K562 (cell line): Measurements from ENCODE around the gene PRKAG2. TPM values are rescaled to one million over a fixed set of nuclear protein-coding genes. Genes with fewer than 3 reads are reported as not detected.

ENCODE experiments used
- ETV1 ChIP-seq: fragments of 450-650 bp; conservative IDR thresholded peaks from 2 replicates; pipeline ENCODE4 v1.6.1; 2016; ENCODE audit warnings: missing genetic modification characterization, control low read depth, low read depth, missing compliant biosample characterization
- polyA plus RNA-seq, 8 experiments: library from polyadenylated mRNA; depleted of rRNA in 4 of 8; stranded (reverse) in 5 of 8; unstranded in 3 of 8; fragments of >200 nt; fragmentation: Nextera tagmentation in 2 of 8; fragmentation: Illumina TruSeq in 1 of 8; extraction: Ambion mirVana in 2 of 8; extraction: Trizol in 1 of 8; gene quantifications; 2 replicates each; pipeline versions ENCODE4 v1.2.1 to v1.2.3, GENCODE V29; 2011 to 2014; ENCODE audit warnings: inconsistent platforms in 1 of 8, missing spikeins in 1 of 8
- total RNA-seq, 7 experiments: library from RNA; depleted of rRNA in 6 of 7; stranded (reverse); fragments of >200 nt in 6 of 7; fragmentation: Illumina TruSeq in 2 of 7; extraction: Trizol in 2 of 7; gene quantifications; 2 replicates each; pipeline versions ENCODE4 v1.2.1 to v1.2.3, GENCODE V29; 2011 to 2021; ENCODE audit warnings: low replicate concordance in 1 of 7
- TF ChIP-seq, protein P1 (sequence below), 2 experiments: fragments of 450-650 bp; formaldehyde crosslinking in 1 of 2; IDR thresholded peaks; 2 replicates each; pipeline versions ENCODE4 v1.4.0 to v1.6.1; 2014 to 2020; ENCODE audit warnings: mild to moderate bottlenecking in 2 of 2, borderline replicate concordance in 1 of 2, low read depth in 1 of 2

PRKAG2 gene
- total and polyA plus RNA-seq, 9 of the 15 experiments (the other 6 are each of a cell fraction or from before 2014, with no cell fraction given) = 0.99 to 5.6 (median 3.3) TPM

DNA sequence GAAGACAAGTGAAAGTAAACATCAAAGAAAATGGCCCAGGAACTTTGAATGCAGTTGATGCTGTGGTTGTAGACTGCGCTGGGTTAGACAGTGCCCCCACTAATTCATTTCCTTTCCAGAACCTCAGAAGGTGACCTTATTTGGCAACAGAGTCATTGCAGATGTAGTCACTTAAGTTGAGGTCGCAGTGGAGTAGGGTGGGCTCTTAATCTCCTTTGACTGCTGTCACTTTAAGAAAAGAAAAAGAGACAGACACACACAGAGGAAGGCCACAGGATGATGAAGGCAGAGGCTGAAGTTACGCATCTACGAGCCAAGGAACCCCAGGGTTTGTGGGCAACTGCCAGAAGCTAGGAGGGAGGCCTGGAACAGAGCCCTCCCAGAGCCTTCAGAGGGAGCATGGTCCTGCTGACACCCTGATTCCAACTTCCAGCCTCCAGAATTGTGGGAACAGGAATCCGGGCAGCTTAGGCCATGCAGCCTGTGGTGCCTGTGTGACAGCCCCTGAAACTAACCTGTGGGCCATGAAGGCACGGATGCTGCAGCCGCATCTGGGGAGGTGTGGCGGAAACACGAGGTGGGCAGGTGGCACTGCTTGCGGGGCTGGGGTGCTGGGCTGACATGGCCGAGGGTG, 107.6 kb downstream of the PRKAG2 start (continued):
- TF ChIP-seq ETV1 = no peak
- TF ChIP-seq, protein P1, sequence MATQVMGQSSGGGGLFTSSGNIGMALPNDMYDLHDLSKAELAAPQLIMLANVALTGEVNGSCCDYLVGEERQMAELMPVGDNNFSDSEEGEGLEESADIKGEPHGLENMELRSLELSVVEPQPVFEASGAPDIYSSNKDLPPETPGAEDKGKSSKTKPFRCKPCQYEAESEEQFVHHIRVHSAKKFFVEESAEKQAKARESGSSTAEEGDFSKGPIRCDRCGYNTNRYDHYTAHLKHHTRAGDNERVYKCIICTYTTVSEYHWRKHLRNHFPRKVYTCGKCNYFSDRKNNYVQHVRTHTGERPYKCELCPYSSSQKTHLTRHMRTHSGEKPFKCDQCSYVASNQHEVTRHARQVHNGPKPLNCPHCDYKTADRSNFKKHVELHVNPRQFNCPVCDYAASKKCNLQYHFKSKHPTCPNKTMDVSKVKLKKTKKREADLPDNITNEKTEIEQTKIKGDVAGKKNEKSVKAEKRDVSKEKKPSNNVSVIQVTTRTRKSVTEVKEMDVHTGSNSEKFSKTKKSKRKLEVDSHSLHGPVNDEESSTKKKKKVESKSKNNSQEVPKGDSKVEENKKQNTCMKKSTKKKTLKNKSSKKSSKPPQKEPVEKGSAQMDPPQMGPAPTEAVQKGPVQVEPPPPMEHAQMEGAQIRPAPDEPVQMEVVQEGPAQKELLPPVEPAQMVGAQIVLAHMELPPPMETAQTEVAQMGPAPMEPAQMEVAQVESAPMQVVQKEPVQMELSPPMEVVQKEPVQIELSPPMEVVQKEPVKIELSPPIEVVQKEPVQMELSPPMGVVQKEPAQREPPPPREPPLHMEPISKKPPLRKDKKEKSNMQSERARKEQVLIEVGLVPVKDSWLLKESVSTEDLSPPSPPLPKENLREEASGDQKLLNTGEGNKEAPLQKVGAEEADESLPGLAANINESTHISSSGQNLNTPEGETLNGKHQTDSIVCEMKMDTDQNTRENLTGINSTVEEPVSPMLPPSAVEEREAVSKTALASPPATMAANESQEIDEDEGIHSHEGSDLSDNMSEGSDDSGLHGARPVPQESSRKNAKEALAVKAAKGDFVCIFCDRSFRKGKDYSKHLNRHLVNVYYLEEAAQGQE (IDR thresholded peaks at IDR 0.05; ENCODE audit: borderline replicate concordance) = no peak
- TF ChIP-seq, protein P1 (CRISPR knock-in tag; IDR thresholded peaks at IDR 0.05; ENCODE audit: low read depth) = no peak
